ENCODE measurements around the gene RTF1. TPM values are rescaled to one million over a fixed set of nuclear protein-coding genes. Genes with fewer than 3 reads are reported as not detected.
A peak's percentile ranks its signal among the peaks of the same experiment; 100 is the strongest.
"Not testable (repeated sequence)": the region's sequence is repeated elsewhere in the genome, so short reads cannot be mapped to it uniquely, and the experiment has no call there.

Gene RTF1
- total RNA-seq: 10 to 100 TPM; 22.7 to 46.8 (median 24.3) TPM

DNA sequence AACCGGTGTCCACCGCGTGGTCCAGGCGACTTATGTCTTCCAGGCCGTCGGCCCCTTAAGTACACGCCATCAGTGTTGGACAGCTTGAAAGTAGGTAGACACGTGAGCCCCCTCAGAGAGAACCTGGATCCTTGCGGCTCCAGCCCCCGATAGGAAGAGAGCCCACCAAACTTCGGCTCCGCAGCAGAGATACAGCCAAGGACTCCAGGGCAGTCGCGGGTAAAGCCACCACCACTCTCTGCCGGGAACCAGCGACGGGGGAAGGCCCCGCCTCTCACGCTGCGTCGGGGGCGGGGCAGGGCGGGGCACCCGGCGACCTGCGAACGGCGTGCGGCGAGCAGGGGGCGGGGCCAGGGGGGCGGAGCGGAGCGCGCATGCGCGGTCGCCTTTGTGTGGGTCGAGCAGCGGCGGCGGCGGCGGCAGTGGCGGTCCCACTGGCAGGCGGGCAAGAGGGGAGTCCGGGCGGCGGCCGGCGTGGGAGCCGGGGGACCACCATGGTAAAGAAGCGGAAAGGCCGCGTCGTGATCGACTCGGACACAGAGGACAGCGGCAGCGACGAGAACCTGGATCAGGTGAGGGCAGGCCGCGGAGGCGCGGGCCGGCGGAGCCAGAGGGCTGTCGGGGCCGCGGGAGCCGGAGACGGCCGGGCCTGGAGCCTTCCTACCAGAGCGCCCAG lies at the start of gene RTF1:
RTF1 (plus strand) TSS at position 354 of the 676 bp plus-strand sequence; CDS start at position 375, 21 bp downstream.
- TF ChIP-seq POLR2A (IDR thresholded peaks at IDR 0.05): peak; percentile 86
- TF ChIP-seq CTCF (IDR thresholded peaks at IDR 0.05 in 4 of 5, conservative IDR thresholded peaks at IDR 0.05 in 1 of 5): no peak

GRCh38 chr15:41367418-41367817 lies 49.5 kb upstream of the RTF1 start:
- intact Hi-C loops (cut with DNase I; ENCODE audit: low total_unique reads) (no loop called here), in situ Hi-C loops (cut with MboI; ENCODE audit: low sequenced_read_pairs in 4 of 4) (no loop called here)
- Histone ChIP-seq H3K4me3 (no peak overlapping the region), H3K4me1 (peaks cover 12 to 16% of the 10 kb centered on the region in 2 donors), H3K36me3 (peaks cover 0 to 2% of the 10 kb centered on the region in 2 donors), H3K9me3 (no peaks in the 10 kb centered on the region), H3K27ac (peak overlapping the region in 1 of 4 donors; percentile 61), H3K27me3 (no peaks in the 10 kb centered on the region)
- TF ChIP-seq POLR2A (IDR thresholded peaks at IDR 0.05): no peak
- TF ChIP-seq CTCF (IDR thresholded peaks at IDR 0.05 in 4 of 5, conservative IDR thresholded peaks at IDR 0.05 in 1 of 5): no peak
- ATAC-seq: peak; percentile 65 to 71
- DNase-seq: peak; percentile 5 to 21

More for the DNA sequence above, at the start of gene RTF1:
- H3K4me1 ChIP-seq: peaks cover 16 to 20% of the 10 kb centered on the region in 2 donors
- peak; percentile 89 to 92 for DNase-seq
- peak within 1 kb of the TSS; percentile 85 to 96 (median 92) for H3K27ac ChIP-seq
- H3K9me3 ChIP-seq: no peaks in the 10 kb centered on the region
- peak; percentile 90 to 93 for ATAC-seq
- no peaks in the 10 kb centered on the region for H3K36me3 ChIP-seq
- in situ Hi-C loops (cut with MboI; ENCODE audit: low sequenced_read_pairs in 4 of 4): no loop called here
- H3K27me3 ChIP-seq: no peaks in the 10 kb centered on the region
- peak within 1 kb of the TSS; percentile 82 to 94 (median 86) for H3K4me3 ChIP-seq
- intact Hi-C loops (cut with DNase I; ENCODE audit: low total_unique reads): loop anchor here (1.0 to 5.0 kb wide), 4 partner anchors 15 to 185 kb away; partner anchors contain the start of genes CHP1, EXD1 and NDUFAF1

- in situ Hi-C loops (cut with MboI; ENCODE audit: low sequenced_read_pairs in 4 of 4) (no loop called here), intact Hi-C loops (cut with DNase I; ENCODE audit: low total_unique reads) (no loop called here)
- TF ChIP-seq CTCF (IDR thresholded peaks at IDR 0.05 in 4 of 5, conservative IDR thresholded peaks at IDR 0.05 in 1 of 5) (no peak), POLR2A (IDR thresholded peaks at IDR 0.05) (no peak)
- Histone ChIP-seq H3K9me3 (no peaks in the 10 kb centered on the region), H3K4me1 (no peaks in the 10 kb centered on the region), H3K27ac (no peak overlapping the region), H3K27me3 (no peaks in the 10 kb centered on the region), H3K36me3 (no peaks in the 10 kb centered on the region), H3K4me3 (no peak overlapping the region)
- no peak for ATAC-seq
- DNase-seq: no peak
These were observed 38.9 kb upstream of the RTF1 start for GRCh38 chr15:41377978-41378377.

- intact Hi-C loops (cut with DNase I; ENCODE audit: low total_unique reads); H3K27me3 ChIP-seq; H3K27ac ChIP-seq; H3K4me3 ChIP-seq; in situ Hi-C loops (cut with MboI; ENCODE audit: low sequenced_read_pairs in 4 of 4); ATAC-seq; H3K9me3 ChIP-seq; H3K4me1 ChIP-seq; DNase-seq: not testable (repeated sequence)
- peaks cover 0 to 32% of the 10 kb centered on the region in 2 donors for H3K36me3 ChIP-seq
These were observed 32.7 kb upstream of the RTF1 start for GRCh38 chr15:41383974-41384749.

DNA sequence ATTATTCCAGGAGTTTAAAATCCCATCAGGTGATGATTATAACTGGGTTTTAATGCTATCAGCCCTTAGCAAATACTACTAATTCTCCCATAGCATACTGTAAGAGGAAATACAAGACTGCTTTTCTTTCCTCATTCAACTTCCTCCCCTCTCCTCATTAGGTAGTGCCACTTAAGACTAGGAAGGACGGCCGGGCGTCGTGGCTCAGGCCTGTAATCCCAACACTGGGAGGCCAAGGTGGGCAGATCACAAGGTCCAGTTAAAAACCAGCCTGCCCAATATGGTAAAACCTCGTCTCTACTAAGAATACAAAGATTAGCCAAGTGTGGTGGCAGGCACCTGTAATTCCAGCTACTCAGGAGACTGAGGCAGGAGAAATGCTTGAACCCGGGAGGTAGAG lies 29.2 kb upstream of the RTF1 start:
- no peak overlapping the region for H3K4me3 ChIP-seq
- ATAC-seq: no peak
- H3K27me3 ChIP-seq: no peaks in the 10 kb centered on the region
- no peak for DNase-seq
- in situ Hi-C loops (cut with MboI; ENCODE audit: low sequenced_read_pairs in 4 of 4): no loop called here
- no peak overlapping the region for H3K27ac ChIP-seq
- peaks cover 0 to 54% of the 10 kb centered on the region in 2 donors for H3K36me3 ChIP-seq
- TF ChIP-seq CTCF (IDR thresholded peaks at IDR 0.05 in 4 of 5, conservative IDR thresholded peaks at IDR 0.05 in 1 of 5) (no peak), POLR2A (IDR thresholded peaks at IDR 0.05) (no peak)
- intact Hi-C loops (cut with DNase I; ENCODE audit: low total_unique reads): no loop called here
- no peaks in the 10 kb centered on the region for H3K4me1 ChIP-seq
- no peaks in the 10 kb centered on the region for H3K9me3 ChIP-seq
